Stomach smooth muscle (tissue), 2 donors: ENCODE data around the gene SHISA7.
A peak's percentile ranks its signal among the peaks of the same experiment; 100 is the strongest.

Source experiments
- H3K27ac ChIP-seq: one replicate; pipeline ENCODE4 v1.7.0; 2013; ENCODE audit warnings: mild to moderate bottlenecking, low read length, inconsistent platforms
- H3K27me3 ChIP-seq, 2 donors: one replicate each; pipeline ENCODE4 v1.7.0; 2013; ENCODE audit warnings: low read length in 2 of 2; ENCODE audit not compliant: insufficient read depth in 2 of 2, control insufficient read depth in 1 of 2
- H3K36me3 ChIP-seq, 2 donors: one replicate each; pipeline ENCODE4 v1.7.0; 2013; ENCODE audit warnings: low read length in 2 of 2; ENCODE audit not compliant: control insufficient read depth in 2 of 2, insufficient read depth in 2 of 2
- H3K4me1 ChIP-seq: one replicate; pipeline ENCODE4 v1.7.0; 2013; ENCODE audit warnings: low read length; ENCODE audit not compliant: control insufficient read depth, insufficient read depth
- H3K4me3 ChIP-seq, 2 donors: one replicate each; pipeline ENCODE4 v1.7.0; 2013; ENCODE audit warnings: low read length in 2 of 2
- H3K9ac ChIP-seq, 2 donors: one replicate each; pipeline ENCODE4 v1.7.0; 2013; ENCODE audit warnings: low read length in 2 of 2, mild to moderate bottlenecking in 1 of 2
- H3K9me3 ChIP-seq, 2 donors: one replicate each; pipeline ENCODE4 v1.7.0; 2013; ENCODE audit warnings: low read length in 2 of 2; ENCODE audit not compliant: control insufficient read depth in 2 of 2
- donor health status: healthy.
- donor health status: Pancreatic carcinoma.

The SHISA7 gene

GRCh38 chr19:55443045-55443823 is at the start of gene SHISA7:
Gene SHISA7 (minus strand): TSS chr19:55443300. CDS start chr19:55442863, 437 bp downstream.
- H3K4me3 ChIP-seq, result no peak within 1 kb of the TSS
- peaks cover 10% of the 10 kb centered on the region for H3K4me1 ChIP-seq
- no peaks in the 10 kb centered on the region for H3K9me3 ChIP-seq
- H3K36me3 ChIP-seq, result no peaks in the 10 kb centered on the region
- H3K27ac ChIP-seq, result no peak within 1 kb of the TSS
- H3K27me3 ChIP-seq, result peaks cover 58 to 67% of the 10 kb centered on the region in 2 donors
- no peak within 1 kb of the TSS for H3K9ac ChIP-seq

GRCh38 chr19:55492362-55492944 is 49.4 kb upstream of the SHISA7 start:
- peak overlapping the region in 1 of 2 donors; percentile 15 for H3K4me3 ChIP-seq
- peaks cover 60% of the 10 kb centered on the region for H3K4me1 ChIP-seq
- no peaks in the 10 kb centered on the region for H3K27me3 ChIP-seq
- peak overlapping the region; percentile 93 for H3K27ac ChIP-seq
- H3K9ac ChIP-seq, result peak overlapping the region in 1 of 2 donors; percentile 39
- no peaks in the 10 kb centered on the region for H3K9me3 ChIP-seq
- H3K36me3 ChIP-seq, result peaks cover 2 to 9% of the 10 kb centered on the region in 2 donors

GRCh38 chr19:55491546-55492360 is 48.7 kb upstream of the SHISA7 start:
- H3K27me3 ChIP-seq, result no peaks in the 10 kb centered on the region
- H3K9me3 ChIP-seq, result no peaks in the 10 kb centered on the region
- peaks cover 67% of the 10 kb centered on the region for H3K4me1 ChIP-seq
- peak overlapping the region in 1 of 2 donors; percentile 8 for H3K4me3 ChIP-seq
- H3K36me3 ChIP-seq, result peaks cover 2 to 7% of the 10 kb centered on the region in 2 donors
- peak overlapping the region; percentile 93 for H3K27ac ChIP-seq
- peak overlapping the region in 1 of 2 donors; percentile 39 for H3K9ac ChIP-seq

- Histone ChIP-seq H3K27ac (peak overlapping the region; percentile 93), H3K27me3 (no peaks in the 10 kb centered on the region), H3K9me3 (no peaks in the 10 kb centered on the region), H3K36me3 (peaks cover 0 to 3% of the 10 kb centered on the region in 2 donors), H3K9ac (peak overlapping the region; percentile 32 to 62), H3K4me3 (peak overlapping the region in 1 of 2 donors; percentile 8), H3K4me1 (peaks cover 77% of the 10 kb centered on the region)
Measured at GRCh38 chr19:55490478-55491432, 47.7 kb upstream of the SHISA7 start.

GRCh38 chr19:55489711-55490477 is 46.8 kb upstream of the SHISA7 start:
- no peaks in the 10 kb centered on the region for H3K9me3 ChIP-seq
- H3K9ac ChIP-seq, result peak overlapping the region; percentile 26 to 42
- H3K4me3 ChIP-seq, result peak overlapping the region in 1 of 2 donors; percentile 64
- peaks cover 0 to 3% of the 10 kb centered on the region in 2 donors for H3K36me3 ChIP-seq
- no peaks in the 10 kb centered on the region for H3K27me3 ChIP-seq
- H3K4me1 ChIP-seq, result peaks cover 81% of the 10 kb centered on the region
- H3K27ac ChIP-seq, result peak overlapping the region; percentile 93

GRCh38 chr19:55488986-55489710 is 46.0 kb upstream of the SHISA7 start:
- Histone ChIP-seq H3K27ac (peak overlapping the region; percentile 93), H3K27me3 (no peaks in the 10 kb centered on the region), H3K4me1 (peaks cover 88% of the 10 kb centered on the region)

GRCh38 chr19:55487924-55488687 is 45.0 kb upstream of the SHISA7 start, which contains the start of gene SSC5D:
Gene SSC5D (plus strand): TSS chr19:55488436. CDS start chr19:55488590, 154 bp downstream.
- H3K9me3 ChIP-seq, result no peaks in the 10 kb centered on the region
- peak within 1 kb of the TSS; percentile 63 to 78 for H3K4me3 ChIP-seq
- H3K4me1 ChIP-seq, result peaks cover 86% of the 10 kb centered on the region
- H3K27me3 ChIP-seq, result no peaks in the 10 kb centered on the region
- peak within 1 kb of the TSS; percentile 96 for H3K27ac ChIP-seq
- H3K36me3 ChIP-seq, result no peaks in the 10 kb centered on the region
- peak within 1 kb of the TSS; percentile 69 to 70 for H3K9ac ChIP-seq

More at GRCh38 chr19:55488986-55489710, 46.0 kb upstream of the SHISA7 start:
- H3K9ac ChIP-seq, result peak overlapping the region; percentile 26 to 47
- H3K9me3 ChIP-seq, result no peaks in the 10 kb centered on the region
- peak overlapping the region in 1 of 2 donors; percentile 64 for H3K4me3 ChIP-seq
- no peaks in the 10 kb centered on the region for H3K36me3 ChIP-seq

GRCh38 chr19:55486971-55487923 is 44.1 kb upstream of the SHISA7 start:
- Histone ChIP-seq H3K27me3 (no peaks in the 10 kb centered on the region), H3K4me1 (peaks cover 78% of the 10 kb centered on the region), H3K9ac (peak overlapping the region; percentile 68 to 70), H3K4me3 (peak overlapping the region; percentile 54 to 78), H3K27ac (peak overlapping the region; percentile 96), H3K9me3 (no peaks in the 10 kb centered on the region), H3K36me3 (peaks cover 0 to 2% of the 10 kb centered on the region in 2 donors)
